Mesothelial cell of epicardium (in vitro differentiated cells): ENCODE data around the gene SAMD9. TPM values are rescaled to one million over a fixed set of nuclear protein-coding genes. Genes with fewer than 3 reads are reported as not detected.
"Not testable (repeated sequence)": the region's sequence is repeated elsewhere in the genome, so short reads cannot be mapped to it uniquely, and the experiment has no call there.

ENCODE experiments used
- DNase-seq, 2 experiments: peaks; one replicate each; pipeline ENCODE4 v3.0.0; 2021; ENCODE audit warnings: low spot score in 2 of 2; ENCODE audit not compliant: unreplicated experiment in 2 of 2
- H3K27ac Mint-ChIP-seq: 2 replicates; pipeline ENCODE4 v1.8.0; 2021; ENCODE audit warnings: mixed read lengths
- H3K27me3 Mint-ChIP-seq: 2 replicates; pipeline ENCODE4 v1.8.0; 2021; ENCODE audit warnings: low read depth, mixed read lengths
- H3K36me3 Mint-ChIP-seq: 2 replicates; pipeline ENCODE4 v1.8.0; 2021; ENCODE audit warnings: mixed read lengths
- H3K4me1 Mint-ChIP-seq: 2 replicates; pipeline ENCODE4 v1.8.0; 2021; ENCODE audit warnings: mixed read lengths
- H3K4me3 Mint-ChIP-seq: 2 replicates; pipeline ENCODE4 v1.8.0; 2021; ENCODE audit warnings: mild to moderate bottlenecking, moderate library complexity, mixed read lengths
- H3K9me3 Mint-ChIP-seq: 2 replicates; pipeline ENCODE4 v1.8.0; 2021; ENCODE audit warnings: mixed read lengths
- total RNA-seq: library from RNA; stranded (reverse); gene quantifications from 3 replicates; pipeline ENCODE4 v1.2.1, GENCODE V29; 2021
- TF ChIP-seq, protein P1 (sequence below): fragments of 200-600 bp; sonication (generic); IDR thresholded peaks from one replicate; pipeline ENCODE4 v1.5.0; 2021; ENCODE audit warnings: antibody characterized with exemption; ENCODE audit not compliant: unreplicated experiment

SAMD9 gene
- total RNA-seq, 1 donor from 2014 or later, result 4.5 TPM

DNA sequence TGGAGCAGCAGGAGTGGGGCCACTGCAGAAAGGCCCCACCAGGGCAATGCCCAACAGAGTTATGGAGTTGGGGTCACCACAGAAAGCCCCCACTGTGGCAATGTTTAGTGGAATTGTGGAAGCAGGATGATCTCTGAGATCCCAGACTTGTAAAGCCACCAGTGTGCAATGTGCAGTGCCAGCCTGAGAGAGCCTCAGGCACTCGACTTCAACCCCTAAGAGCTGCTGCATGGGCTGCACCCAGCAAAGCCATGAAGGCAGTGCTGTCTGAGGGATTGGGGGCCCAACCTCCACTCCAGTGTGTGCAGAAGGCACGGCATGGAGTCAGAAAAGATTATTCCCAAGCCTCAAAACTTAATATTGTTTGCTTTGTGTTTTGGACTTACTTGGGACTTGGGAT is 20.4 kb downstream of the SAMD9 start:
- no peak for DNase-seq
- Mint-ChIP-seq H3K4me1 (no peaks in the 10 kb centered on the region), H3K27me3 (peaks cover 71% of the 10 kb centered on the region)

DNA sequence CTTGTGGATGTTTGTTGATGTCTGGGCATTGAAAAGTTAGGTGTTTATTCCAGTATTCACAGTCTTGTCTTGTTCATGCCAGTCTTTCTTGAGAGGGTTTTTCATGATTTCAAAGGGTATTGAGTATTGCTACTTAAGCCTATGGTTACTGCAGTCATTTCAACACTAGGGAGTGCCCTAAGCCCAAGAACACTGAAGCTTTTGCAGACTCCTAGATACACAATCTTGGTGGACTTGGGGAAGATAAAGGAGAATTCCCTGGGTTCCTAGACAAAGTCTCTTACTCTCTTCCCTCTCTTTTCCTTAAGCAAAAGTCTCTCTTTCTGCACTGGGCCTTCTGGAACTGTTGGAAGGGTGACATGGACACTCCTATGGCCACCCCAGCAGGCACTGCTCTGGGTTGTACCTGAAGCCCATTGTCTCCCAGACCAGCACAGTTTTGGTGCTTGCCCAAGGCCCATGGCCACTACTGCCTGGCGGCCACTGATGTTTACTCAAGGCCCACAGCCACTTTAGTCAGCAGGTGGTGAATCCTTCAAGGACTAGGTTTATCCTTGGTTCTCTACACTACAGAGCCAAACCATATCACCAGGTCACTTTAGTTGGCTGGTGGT is 24.9 kb downstream of the SAMD9 start:
- no peak overlapping the region for H3K4me3 Mint-ChIP-seq
- TF ChIP-seq, protein P1, sequence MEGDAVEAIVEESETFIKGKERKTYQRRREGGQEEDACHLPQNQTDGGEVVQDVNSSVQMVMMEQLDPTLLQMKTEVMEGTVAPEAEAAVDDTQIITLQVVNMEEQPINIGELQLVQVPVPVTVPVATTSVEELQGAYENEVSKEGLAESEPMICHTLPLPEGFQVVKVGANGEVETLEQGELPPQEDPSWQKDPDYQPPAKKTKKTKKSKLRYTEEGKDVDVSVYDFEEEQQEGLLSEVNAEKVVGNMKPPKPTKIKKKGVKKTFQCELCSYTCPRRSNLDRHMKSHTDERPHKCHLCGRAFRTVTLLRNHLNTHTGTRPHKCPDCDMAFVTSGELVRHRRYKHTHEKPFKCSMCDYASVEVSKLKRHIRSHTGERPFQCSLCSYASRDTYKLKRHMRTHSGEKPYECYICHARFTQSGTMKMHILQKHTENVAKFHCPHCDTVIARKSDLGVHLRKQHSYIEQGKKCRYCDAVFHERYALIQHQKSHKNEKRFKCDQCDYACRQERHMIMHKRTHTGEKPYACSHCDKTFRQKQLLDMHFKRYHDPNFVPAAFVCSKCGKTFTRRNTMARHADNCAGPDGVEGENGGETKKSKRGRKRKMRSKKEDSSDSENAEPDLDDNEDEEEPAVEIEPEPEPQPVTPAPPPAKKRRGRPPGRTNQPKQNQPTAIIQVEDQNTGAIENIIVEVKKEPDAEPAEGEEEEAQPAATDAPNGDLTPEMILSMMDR, result no peak
- H3K27me3 Mint-ChIP-seq, result peaks cover 75% of the 10 kb centered on the region
- peaks cover 10% of the 10 kb centered on the region for H3K9me3 Mint-ChIP-seq
- no peak overlapping the region for H3K27ac Mint-ChIP-seq
- no peaks in the 10 kb centered on the region for H3K4me1 Mint-ChIP-seq
- H3K36me3 Mint-ChIP-seq, result no peaks in the 10 kb centered on the region
- no peak for DNase-seq

More for the DNA sequence above, 20.4 kb downstream of the SAMD9 start:
- Mint-ChIP-seq H3K27ac (no peak overlapping the region), H3K4me3 (no peak overlapping the region), H3K9me3 (peaks cover 13% of the 10 kb centered on the region), H3K36me3 (no peaks in the 10 kb centered on the region)
- TF ChIP-seq, protein P1, result no peak

DNA sequence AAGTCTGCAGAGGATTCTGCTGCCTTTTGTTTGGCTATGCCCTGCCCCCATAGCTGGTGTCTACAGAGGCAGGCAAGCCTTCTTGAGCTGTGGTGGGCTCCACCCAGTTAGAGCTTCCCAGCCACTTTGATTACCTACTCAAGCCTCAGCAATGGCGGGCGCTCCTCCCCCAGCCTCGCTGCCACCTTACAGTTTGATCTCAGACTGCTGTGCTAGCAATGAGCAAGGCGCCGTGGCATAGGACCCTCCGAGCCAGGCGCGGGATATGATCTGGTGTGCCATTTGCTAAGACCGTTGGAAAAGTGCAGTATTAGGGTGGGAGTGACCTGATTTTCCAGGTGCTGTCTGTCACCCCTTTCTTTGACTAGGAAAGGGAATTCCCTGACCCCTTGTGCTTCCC is 44.4 kb downstream of the SAMD9 start:
- not testable (repeated sequence) for H3K4me1 Mint-ChIP-seq, H3K36me3 Mint-ChIP-seq, H3K27ac Mint-ChIP-seq, DNase-seq, H3K4me3 Mint-ChIP-seq
- H3K27me3 Mint-ChIP-seq, result peaks cover 22% of the 10 kb centered on the region
- peaks cover 38% of the 10 kb centered on the region for H3K9me3 Mint-ChIP-seq

DNA sequence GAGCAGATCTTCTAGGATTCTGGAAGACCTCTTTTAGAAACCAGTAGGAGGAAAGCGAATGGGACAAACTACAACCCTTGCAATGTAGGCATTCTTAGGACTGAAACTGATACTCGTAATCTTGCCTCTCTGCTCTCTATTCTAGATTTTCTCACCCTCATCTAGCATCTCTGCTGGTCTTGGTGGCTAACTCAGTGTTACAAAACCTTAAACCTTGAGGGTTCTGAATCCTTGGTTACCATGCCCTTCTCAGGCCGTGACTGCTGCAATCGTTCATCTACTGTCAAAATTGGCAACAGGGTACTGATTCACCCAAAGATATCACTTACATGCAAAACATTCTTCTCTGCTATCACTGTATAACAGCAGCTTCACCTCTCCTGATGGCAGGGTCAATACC is 55.2 kb downstream of the SAMD9 start:
- Mint-ChIP-seq H3K27me3 (peaks cover 41% of the 10 kb centered on the region), H3K36me3 (no peaks in the 10 kb centered on the region), H3K4me1 (no peaks in the 10 kb centered on the region), H3K4me3 (no peak overlapping the region), H3K27ac (no peak overlapping the region), H3K9me3 (peaks cover 20% of the 10 kb centered on the region)
- DNase-seq, result no peak
- TF ChIP-seq, protein P1, result no peak

DNA sequence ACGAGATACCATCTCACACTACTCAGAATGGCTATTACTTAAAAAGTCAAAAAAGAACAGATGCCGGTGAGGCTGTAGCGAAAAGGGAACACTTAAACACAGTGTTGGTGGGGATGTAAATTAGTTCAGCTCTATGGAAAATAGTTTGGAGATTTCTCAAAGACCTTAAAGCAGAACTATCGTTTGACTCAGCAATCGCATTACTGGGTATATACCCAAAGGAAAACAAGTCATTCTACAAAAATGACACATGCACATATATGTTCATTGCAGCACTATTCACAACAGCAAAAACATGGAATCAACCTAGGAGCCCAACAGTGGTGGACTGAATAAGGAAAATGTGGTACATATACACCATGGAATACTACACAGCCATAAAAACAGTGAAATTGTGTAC is 56.9 kb downstream of the SAMD9 start:
- no peak for DNase-seq
- H3K4me3 Mint-ChIP-seq, result no peak overlapping the region
- TF ChIP-seq, protein P1, result no peak

DNA sequence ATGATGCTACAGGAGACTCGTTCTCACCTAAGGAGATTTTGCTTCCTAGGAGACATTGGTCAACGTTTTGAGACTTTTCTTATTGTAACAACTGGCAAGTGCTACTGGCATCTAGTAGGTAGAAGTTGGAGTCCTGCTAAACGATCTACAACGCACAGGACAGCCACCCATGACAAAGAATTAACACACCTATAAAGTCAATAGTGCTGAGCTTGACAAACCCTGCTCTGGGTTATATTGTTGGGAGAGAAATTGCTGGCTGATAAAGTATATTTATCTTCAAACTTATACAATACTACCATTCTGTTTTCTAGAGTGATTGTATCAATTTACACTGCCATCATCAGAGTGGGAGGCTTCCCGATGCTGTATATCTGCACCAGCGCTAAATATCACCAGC is 57.8 kb downstream of the SAMD9 start:
- TF ChIP-seq, protein P1, result no peak
- Mint-ChIP-seq H3K27ac (no peak overlapping the region), H3K9me3 (peaks cover under 1% of the 10 kb centered on the region), H3K27me3 (peaks cover 41% of the 10 kb centered on the region), H3K4me1 (no peaks in the 10 kb centered on the region), H3K36me3 (no peaks in the 10 kb centered on the region), H3K4me3 (no peak overlapping the region)
- DNase-seq, result no peak

More for the DNA sequence above, 56.9 kb downstream of the SAMD9 start:
- H3K36me3 Mint-ChIP-seq, result no peaks in the 10 kb centered on the region
- peaks cover 41% of the 10 kb centered on the region for H3K27me3 Mint-ChIP-seq
- no peaks in the 10 kb centered on the region for H3K4me1 Mint-ChIP-seq
- H3K27ac Mint-ChIP-seq, result no peak overlapping the region
- peaks cover 7% of the 10 kb centered on the region for H3K9me3 Mint-ChIP-seq

DNA sequence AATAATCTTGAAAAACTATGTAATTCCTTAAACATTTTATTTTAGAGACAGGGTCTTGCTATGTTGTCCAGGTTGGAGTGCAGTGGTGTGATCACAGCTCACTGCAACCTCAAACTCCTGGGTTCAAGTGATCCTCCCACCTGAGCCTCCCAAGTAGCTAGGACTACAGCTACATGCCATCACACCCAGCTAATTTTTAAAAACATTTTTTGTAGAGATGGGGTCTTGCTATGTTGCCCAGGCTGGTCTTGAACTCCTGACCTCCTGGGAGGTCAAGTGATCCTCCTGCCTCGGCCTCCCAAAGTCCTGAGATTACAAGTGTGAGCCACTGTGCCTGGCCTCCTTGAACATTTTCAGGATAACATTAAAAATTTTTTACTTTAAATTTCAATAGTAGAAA is 61.2 kb downstream of the SAMD9 start:
- H3K4me1 Mint-ChIP-seq, H3K36me3 Mint-ChIP-seq, DNase-seq, H3K27ac Mint-ChIP-seq, H3K9me3 Mint-ChIP-seq, H3K4me3 Mint-ChIP-seq: not testable (repeated sequence)
- peaks cover 28% of the 10 kb centered on the region for H3K27me3 Mint-ChIP-seq
